Mucosa of descending colon (tissue), 3 donors: ENCODE measurements around the gene SLAMF9. TPM values are rescaled to one million over a fixed set of nuclear protein-coding genes. Genes with fewer than 3 reads are reported as not detected.

Experiments used
- ATAC-seq: fragments of 200-7000 bp; cut with Tn5 transposase; one replicate; pipeline ENCODE4 v1.9.1; 2020; ENCODE audit warnings: mild to moderate bottlenecking, moderate library complexity
- DNase-seq, 3 donors: peaks; one replicate each; pipeline ENCODE4 v3.0.0-alpha.2; 2020
- H3K36me3 ChIP-seq: fragments of 200-600 bp; one replicate; pipeline ENCODE4 v1.8.0; 2021; ENCODE audit warnings: low read depth, mild to moderate bottlenecking
- H3K4me1 ChIP-seq: fragments of 200-600 bp; one replicate; pipeline ENCODE4 v1.8.0; 2021; ENCODE audit warnings: low read depth, mild to moderate bottlenecking
- H3K4me3 ChIP-seq: fragments of 200-600 bp; one replicate; pipeline ENCODE4 v1.8.0; 2021; ENCODE audit warnings: mild to moderate bottlenecking
- H3K9me3 ChIP-seq: fragments of 200-600 bp; one replicate; pipeline ENCODE4 v1.8.0; 2021; ENCODE audit warnings: mild to moderate bottlenecking
- CTCF ChIP-seq: fragments of 200-600 bp; IDR thresholded peaks from one replicate; pipeline ENCODE4 v1.8.0; 2022; ENCODE audit warnings: antibody characterized with exemption, mild to moderate bottlenecking
- intact Hi-C, 2 donors: fragments of 100-400 bp; cut with DNase I in 1 of 2; cut with micrococcal nuclease in 1 of 2; formaldehyde crosslinking; loops; one replicate each; pipeline versions ENCODE4 v1.11.0 to v1.11.1; 2022; cut with DNase I, micrococcal nuclease
- total RNA-seq, 3 donors: library from RNA; stranded (reverse); fragmentation: NEBNext Ultra II Directional in 2 of 3; extraction: Animal tissue kit (Norgen Biotek cat#: 25700) in 2 of 3; gene quantifications; one replicate each; pipeline versions ENCODE4 v1.2.1 to v1.2.4, GENCODE V29; 2021 to 2023
- donor health status: DM: no; HTN: no; CAD: no; lungs with moderate emphysema.
- donor health status: DM: no; HTN: no; CAD: no.
- donor health status: DM: no; HTN: yes; CAD: no.

The SLAMF9 gene
- total RNA-seq, 3 donors from 2014 or later, result not detected

GRCh38 chr1:159952932-159953331, 1.1 kb downstream of the SLAMF9 start:
- peaks cover 20% of the 10 kb centered on the region for H3K4me1 ChIP-seq
- H3K9me3 ChIP-seq, result no peaks in the 10 kb centered on the region
- no peak overlapping the region for H3K4me3 ChIP-seq
- no peak for DNase-seq
- no peak for ATAC-seq
- intact Hi-C loops, result no loop called here
- no peak for TF ChIP-seq CTCF
- H3K36me3 ChIP-seq, result no peaks in the 10 kb centered on the region

- intact Hi-C loops, result no loop called here
- DNase-seq, result no peak
- no peaks in the 10 kb centered on the region for H3K9me3 ChIP-seq
- H3K4me1 ChIP-seq, result peaks cover 21% of the 10 kb centered on the region
- no peak for TF ChIP-seq CTCF
- no peak overlapping the region for H3K4me3 ChIP-seq
- H3K36me3 ChIP-seq, result no peaks in the 10 kb centered on the region
- ATAC-seq, result no peak
Measured at GRCh38 chr1:159951551-159951950, 2.5 kb downstream of the SLAMF9 start.

GRCh38 chr1:159951016-159951415, 3.0 kb downstream of the SLAMF9 start:
- H3K4me1 ChIP-seq, result peaks cover 26% of the 10 kb centered on the region
- DNase-seq (no peak), ATAC-seq (no peak)
- intact Hi-C loops, result no loop called here
- H3K36me3 ChIP-seq, result no peaks in the 10 kb centered on the region
- no peak for TF ChIP-seq CTCF
- H3K4me3 ChIP-seq, result no peak overlapping the region
- H3K9me3 ChIP-seq, result no peaks in the 10 kb centered on the region

GRCh38 chr1:159949981-159950381, 4.1 kb downstream of the SLAMF9 start:
- intact Hi-C loops, result no loop called here
- no peak for TF ChIP-seq CTCF
- Histone ChIP-seq H3K9me3 (no peaks in the 10 kb centered on the region), H3K36me3 (no peaks in the 10 kb centered on the region), H3K4me3 (no peak overlapping the region), H3K4me1 (peaks cover 35% of the 10 kb centered on the region)
- ATAC-seq, result no peak
- no peak for DNase-seq

- intact Hi-C loops, result no loop called here
- Histone ChIP-seq H3K36me3 (no peaks in the 10 kb centered on the region), H3K4me3 (no peak overlapping the region), H3K4me1 (peaks cover 40% of the 10 kb centered on the region), H3K9me3 (no peaks in the 10 kb centered on the region)
- no peak for TF ChIP-seq CTCF
- DNase-seq, result peak in 2 of 3 donors; percentile 27 to 65
- peak; percentile 24 for ATAC-seq
Measured at GRCh38 chr1:159949123-159949522, 4.9 kb downstream of the SLAMF9 start.

GRCh38 chr1:159947942-159948341, 6.1 kb downstream of the SLAMF9 start:
- Histone ChIP-seq H3K36me3 (no peaks in the 10 kb centered on the region), H3K4me1 (peaks cover 40% of the 10 kb centered on the region), H3K9me3 (no peaks in the 10 kb centered on the region), H3K4me3 (no peak overlapping the region)
- intact Hi-C loops, result no loop called here
- TF ChIP-seq CTCF, result no peak
- ATAC-seq, result no peak
- DNase-seq, result no peak
